A673 (cell line): ENCODE results near the gene PCDHB14.
"Not testable (repeated sequence)": the region's sequence is repeated elsewhere in the genome, so short reads cannot be mapped to it uniquely, and the experiment has no call there.

Experiments used
- EZH2 ChIP-seq: fragments of 200-600 bp; sonication (generic); IDR thresholded peaks from 2 replicates; pipeline ENCODE4 v1.6.1; 2017; ENCODE audit warnings: borderline replicate concordance, low read depth, mild to moderate bottlenecking, mixed read lengths, antibody characterized with exemption, low read length; ENCODE audit not compliant: poor library complexity, severe bottlenecking
- TF ChIP-seq, protein P1 (sequence below): fragments of 300-800, 200-600 bp; sonication (generic); conservative IDR thresholded peaks from 2 replicates; pipeline ENCODE4 v1.5.1; 2017; ENCODE audit warnings: low read depth, mild to moderate bottlenecking, antibody characterized with exemption, low read length, moderate library complexity, mixed read lengths

GRCh38 chr5:141201126-141201525 is 22.0 kb upstream of the PCDHB14 start:
- not testable (repeated sequence) for TF ChIP-seq EZH2
- TF ChIP-seq, protein P1, sequence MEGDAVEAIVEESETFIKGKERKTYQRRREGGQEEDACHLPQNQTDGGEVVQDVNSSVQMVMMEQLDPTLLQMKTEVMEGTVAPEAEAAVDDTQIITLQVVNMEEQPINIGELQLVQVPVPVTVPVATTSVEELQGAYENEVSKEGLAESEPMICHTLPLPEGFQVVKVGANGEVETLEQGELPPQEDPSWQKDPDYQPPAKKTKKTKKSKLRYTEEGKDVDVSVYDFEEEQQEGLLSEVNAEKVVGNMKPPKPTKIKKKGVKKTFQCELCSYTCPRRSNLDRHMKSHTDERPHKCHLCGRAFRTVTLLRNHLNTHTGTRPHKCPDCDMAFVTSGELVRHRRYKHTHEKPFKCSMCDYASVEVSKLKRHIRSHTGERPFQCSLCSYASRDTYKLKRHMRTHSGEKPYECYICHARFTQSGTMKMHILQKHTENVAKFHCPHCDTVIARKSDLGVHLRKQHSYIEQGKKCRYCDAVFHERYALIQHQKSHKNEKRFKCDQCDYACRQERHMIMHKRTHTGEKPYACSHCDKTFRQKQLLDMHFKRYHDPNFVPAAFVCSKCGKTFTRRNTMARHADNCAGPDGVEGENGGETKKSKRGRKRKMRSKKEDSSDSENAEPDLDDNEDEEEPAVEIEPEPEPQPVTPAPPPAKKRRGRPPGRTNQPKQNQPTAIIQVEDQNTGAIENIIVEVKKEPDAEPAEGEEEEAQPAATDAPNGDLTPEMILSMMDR, result not testable (repeated sequence)
